ENCODE results near the gene MPV17L2.

The MPV17L2 gene

DNA sequence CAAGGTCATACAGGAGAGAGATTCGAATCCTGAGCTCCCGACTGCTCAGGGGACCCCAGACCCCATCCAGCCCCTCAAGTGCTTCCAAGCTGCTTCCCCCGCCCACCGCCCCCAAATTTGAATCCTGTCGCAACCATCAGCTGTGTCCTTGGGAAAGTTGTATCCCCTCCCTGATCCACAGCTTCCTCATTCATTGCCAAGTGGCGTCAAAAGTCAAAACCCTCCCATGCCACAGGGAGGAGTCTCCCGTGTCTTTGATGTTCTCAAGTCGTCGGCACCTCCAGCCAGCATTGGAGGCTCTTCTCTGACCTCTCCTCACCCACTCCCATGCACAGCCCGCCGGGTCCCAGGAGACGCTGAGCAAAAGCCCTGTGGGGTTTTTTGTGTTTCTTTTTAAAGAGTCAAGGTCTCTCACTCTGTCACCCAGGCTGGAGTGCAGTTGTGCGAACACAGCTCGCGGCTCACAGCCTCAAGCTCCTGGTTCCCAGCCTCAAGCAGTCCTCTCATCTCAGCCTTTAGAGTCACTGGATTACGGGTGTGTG lies 22.2 kb upstream of the MPV17L2 start:
- TF ChIP-seq, protein P1, sequence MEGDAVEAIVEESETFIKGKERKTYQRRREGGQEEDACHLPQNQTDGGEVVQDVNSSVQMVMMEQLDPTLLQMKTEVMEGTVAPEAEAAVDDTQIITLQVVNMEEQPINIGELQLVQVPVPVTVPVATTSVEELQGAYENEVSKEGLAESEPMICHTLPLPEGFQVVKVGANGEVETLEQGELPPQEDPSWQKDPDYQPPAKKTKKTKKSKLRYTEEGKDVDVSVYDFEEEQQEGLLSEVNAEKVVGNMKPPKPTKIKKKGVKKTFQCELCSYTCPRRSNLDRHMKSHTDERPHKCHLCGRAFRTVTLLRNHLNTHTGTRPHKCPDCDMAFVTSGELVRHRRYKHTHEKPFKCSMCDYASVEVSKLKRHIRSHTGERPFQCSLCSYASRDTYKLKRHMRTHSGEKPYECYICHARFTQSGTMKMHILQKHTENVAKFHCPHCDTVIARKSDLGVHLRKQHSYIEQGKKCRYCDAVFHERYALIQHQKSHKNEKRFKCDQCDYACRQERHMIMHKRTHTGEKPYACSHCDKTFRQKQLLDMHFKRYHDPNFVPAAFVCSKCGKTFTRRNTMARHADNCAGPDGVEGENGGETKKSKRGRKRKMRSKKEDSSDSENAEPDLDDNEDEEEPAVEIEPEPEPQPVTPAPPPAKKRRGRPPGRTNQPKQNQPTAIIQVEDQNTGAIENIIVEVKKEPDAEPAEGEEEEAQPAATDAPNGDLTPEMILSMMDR (conservative IDR thresholded peaks at IDR 0.05), result no peak
- no peak for TF ChIP-seq ZFX (IDR thresholded peaks at IDR 0.05)
- no peak overlapping the region for H3K27ac ChIP-seq

DNA sequence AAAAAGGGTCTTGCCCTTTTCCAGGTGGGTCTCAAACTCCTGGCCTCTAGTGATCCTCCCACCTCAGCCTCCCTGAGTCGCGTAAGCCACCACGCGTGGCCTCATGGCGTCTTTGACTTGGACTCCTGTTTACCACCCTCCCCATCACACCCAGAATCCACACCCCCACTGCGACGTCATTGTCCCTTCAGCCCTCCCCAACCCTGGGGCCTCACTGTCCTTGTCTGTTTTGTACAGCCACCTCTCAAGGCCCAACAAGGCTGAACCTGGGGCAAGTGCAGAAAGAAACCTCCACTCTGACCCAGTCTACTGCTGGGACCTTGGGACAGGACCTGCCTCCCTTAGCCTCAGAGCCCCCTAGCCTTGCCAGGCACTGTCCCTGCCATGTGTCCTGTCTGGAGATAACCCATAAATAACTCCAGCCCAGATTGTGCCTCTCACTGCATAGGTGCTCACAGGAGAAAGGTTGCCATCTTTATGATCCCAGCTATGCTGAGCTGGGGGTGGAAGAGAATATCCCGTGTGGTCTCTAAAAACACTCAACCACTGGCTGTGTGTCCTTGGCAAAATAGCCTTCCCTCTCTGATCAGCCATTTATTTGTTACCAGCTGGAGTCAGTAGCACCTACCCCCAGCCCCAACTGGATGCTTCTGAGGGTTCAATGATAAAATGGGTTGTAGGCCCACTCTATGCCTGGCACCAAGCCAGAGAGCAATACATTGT lies 21.3 kb upstream of the MPV17L2 start:
- TF ChIP-seq ZFX (IDR thresholded peaks at IDR 0.05), result no peak
- no peak overlapping the region for H3K27ac ChIP-seq

DNA sequence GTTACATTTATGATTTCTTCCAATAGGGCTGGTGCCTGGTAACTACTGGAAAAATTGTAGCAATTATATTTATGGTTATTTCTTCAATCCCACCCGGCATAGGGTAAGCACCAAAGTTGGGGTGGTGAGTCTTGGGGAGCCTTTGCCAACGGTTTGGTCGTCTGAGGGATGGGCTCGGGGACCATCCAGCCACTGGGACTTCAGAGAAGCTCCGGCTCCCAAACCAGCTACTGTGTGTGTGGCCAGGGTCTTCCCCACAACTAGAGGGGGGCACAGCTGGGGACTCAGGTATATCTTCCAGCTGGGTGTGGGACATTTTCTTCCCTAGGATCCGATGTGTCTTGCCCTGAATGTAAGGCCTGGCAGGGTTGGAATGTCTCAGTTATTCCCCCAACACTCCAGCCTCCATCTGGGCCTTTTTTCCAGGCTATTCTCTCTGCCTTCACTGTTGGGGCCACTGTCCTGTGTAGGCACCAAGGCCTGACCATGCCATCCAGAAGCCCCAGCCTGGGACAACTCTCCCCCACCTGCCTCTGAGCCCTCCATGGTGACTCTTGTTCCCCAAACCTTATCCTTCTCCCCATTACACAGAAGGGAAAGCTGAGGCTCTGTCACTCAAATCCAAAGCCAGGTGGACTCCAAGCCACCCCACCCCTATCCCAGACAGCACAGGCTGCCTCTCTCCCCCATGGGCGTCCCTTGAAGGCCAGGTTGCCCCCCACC lies 20.5 kb upstream of the MPV17L2 start:
- TF ChIP-seq, protein P1 (conservative IDR thresholded peaks at IDR 0.05), result no peak
- no peak for TF ChIP-seq ZFX (IDR thresholded peaks at IDR 0.05)
- H3K27ac ChIP-seq, result no peak overlapping the region

DNA sequence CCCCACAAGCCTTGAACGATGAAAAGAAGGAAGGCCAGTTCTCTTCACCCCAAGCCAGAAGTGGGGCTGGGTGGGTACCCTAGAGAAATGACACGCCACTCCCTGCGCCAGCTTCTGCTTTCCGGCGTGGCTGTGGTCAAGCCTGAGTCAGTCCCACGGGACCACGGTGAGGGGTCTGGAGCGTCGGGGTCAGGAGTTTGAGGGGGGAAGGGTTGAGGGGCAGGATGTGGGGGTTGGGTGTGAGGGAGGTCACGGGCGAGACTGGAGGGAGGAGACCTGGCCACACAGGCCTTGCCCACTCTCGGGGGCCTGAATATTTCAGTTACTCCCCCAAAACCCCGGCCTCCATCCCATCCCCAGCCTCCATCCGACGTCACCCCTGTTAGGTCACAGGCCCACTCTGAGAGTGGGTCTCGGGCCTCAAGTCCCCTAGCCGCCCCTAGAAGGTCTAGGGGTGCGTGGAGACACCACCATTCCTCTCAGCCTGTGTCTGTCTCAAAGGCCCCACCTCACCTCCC lies 19.9 kb upstream of the MPV17L2 start:
- no peak overlapping the region for H3K27ac ChIP-seq
- TF ChIP-seq, protein P1 (conservative IDR thresholded peaks at IDR 0.05), result no peak
- no peak for TF ChIP-seq ZFX (IDR thresholded peaks at IDR 0.05)

DNA sequence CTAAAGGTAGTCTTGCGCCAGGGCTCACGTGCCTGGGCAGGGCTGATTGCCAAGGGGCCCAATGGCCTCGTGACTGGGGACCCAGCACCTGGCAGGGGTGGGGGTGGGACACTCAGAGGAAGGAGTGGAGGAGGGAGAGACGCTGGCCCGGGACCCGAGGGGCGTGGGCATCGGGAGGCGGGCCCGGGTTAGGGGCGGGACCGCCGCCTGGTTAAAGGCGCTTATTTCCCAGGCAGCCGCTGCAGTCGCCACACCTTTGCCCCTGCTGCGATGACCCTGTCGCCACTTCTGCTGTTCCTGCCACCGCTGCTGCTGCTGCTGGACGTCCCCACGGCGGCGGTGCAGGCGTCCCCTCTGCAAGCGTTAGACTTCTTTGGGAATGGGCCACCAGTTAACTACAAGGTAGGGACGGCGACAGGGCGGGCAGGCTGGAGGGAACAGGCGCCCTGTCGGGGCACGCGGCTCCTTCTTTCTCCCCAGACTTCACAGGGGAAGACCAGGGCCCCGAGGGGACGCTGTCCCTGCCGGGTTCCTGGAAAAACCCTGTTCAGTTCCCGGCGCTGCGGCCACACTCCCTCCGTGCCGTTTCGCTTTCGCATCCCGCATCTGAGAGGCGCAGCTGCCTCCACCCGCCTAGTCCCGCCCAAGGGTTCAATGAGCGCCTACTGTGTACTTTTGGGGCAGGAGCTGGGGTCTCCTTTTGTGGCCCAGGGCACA lies 19.3 kb upstream of the MPV17L2 start, which contains the start of gene IFI30:
IFI30 (plus strand) TSS at position 242 of the 717 bp plus-strand sequence; CDS start at position 271, 29 bp downstream.
- TF ChIP-seq ZFX (IDR thresholded peaks at IDR 0.05), result no peak
- TF ChIP-seq, protein P1 (conservative IDR thresholded peaks at IDR 0.05), result no peak
- no peak within 1 kb of the TSS for H3K27ac ChIP-seq

DNA sequence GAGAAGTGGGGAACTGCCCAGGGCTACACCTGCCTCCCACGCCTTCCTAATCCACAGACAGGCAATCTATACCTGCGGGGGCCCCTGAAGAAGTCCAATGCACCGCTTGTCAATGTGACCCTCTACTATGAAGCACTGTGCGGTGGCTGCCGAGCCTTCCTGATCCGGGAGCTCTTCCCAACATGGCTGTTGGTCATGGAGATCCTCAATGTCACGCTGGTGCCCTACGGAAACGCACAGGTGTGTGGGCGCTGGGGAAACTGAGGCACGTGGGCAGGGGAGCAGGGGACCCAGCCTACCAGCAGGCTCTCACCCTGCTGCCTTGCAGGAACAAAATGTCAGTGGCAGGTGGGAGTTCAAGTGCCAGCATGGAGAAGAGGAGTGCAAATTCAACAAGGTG lies 18.0 kb upstream of the MPV17L2 start:
- TF ChIP-seq, protein P1 (conservative IDR thresholded peaks at IDR 0.05), result no peak
- no peak for TF ChIP-seq ZFX (IDR thresholded peaks at IDR 0.05)
- H3K27ac ChIP-seq, result no peak overlapping the region

Measured in C4-2B (cell line).